GM19240 (cell line): Measurements from ENCODE around the gene MYO18B.

Experiments used
- DNase-seq: peaks from one replicate; pipeline ENCODE4 v3.0.0; 2011; ENCODE audit warnings: low spot score; ENCODE audit not compliant: insufficient read length

MYO18B gene

DNA sequence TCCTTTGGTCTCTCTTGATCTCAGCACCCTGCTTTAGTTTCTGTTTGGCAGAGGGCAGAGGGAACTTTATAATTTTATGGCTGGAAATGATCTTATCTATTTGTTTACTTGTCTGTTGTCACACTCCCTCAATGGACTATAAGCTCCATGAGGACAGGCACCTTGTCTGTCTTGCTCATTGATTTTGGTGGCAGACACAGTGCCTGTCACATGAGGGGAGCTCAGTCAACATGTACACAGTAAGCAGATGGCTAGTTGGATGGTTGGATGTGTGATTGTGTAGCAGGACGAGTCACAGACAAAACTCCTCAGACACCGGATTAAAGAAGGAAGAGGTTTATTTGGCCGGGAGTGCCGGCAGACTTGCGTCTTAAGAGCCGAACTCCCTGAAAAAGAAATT, 80.4 kb downstream of the MYO18B start:
- DNase-seq: no peak

- DNase-seq: no peak
These were observed 81.3 kb downstream of the MYO18B start for GRCh38 chr22:25823276-25823675.

- DNase-seq: no peak
These were observed 82.9 kb downstream of the MYO18B start for GRCh38 chr22:25824828-25825423.

DNA sequence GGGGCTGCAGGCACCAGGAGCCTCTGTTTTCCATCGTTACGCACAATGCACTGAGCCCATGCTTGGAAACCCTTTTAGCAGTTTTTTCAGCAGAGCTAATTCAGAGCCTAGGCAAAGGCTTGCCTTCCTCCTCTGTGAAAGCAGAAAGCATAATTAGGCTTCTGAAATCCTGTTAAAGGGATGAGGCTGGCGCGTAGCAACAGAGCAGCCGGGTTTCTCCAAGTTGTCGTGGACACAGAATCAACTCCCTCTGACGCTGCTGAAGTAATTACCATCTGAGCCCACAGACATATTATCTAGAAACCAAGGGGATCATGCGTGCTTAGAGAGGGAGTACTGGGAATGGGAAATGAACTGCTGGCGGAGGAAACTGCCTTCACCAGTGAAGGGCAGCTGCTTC, 85.4 kb downstream of the MYO18B start:
- no peak for DNase-seq

DNA sequence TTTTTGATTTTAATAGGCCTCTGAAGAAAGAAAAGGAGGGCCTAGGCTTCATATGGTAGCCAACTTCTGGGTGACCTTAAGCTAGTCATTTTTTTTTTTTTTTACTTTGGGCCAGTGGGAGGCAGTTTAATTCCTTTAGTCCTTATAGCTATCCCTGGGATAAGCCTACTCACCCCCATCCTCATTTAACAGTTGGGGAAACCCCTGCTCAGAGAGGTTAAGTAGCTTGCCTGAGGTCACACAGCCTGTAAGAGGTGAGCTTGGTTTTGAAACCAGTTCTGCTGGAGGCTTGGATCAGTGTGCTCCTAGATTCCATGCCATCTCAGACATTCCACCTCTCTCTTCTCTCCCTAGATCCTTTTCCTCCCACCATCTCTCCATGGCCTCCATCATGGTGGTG, 86.4 kb downstream of the MYO18B start:
- no peak for DNase-seq

DNA sequence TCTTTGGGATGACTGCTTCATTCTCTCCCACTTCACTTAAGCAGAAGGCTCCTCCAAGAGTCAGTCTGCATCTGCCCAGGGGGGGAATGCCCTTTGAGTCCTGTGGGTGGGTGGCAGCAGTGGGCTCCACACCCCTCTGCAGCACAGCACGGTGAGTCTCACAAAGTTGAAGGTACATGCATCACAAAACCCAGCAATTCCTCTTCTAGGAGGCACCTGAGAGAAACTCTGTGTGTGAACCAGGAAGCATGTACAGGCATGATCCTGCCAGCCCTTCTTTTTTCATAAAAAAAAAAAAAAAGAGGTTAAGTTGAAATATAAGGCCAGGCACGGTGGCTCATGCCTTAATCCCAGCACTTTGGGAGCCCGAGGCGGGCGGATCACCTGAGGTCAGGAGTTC, 87.2 kb downstream of the MYO18B start:
- no peak for DNase-seq

- no peak for DNase-seq
These were observed 88.1 kb downstream of the MYO18B start for GRCh38 chr22:25829808-25830777.

DNA sequence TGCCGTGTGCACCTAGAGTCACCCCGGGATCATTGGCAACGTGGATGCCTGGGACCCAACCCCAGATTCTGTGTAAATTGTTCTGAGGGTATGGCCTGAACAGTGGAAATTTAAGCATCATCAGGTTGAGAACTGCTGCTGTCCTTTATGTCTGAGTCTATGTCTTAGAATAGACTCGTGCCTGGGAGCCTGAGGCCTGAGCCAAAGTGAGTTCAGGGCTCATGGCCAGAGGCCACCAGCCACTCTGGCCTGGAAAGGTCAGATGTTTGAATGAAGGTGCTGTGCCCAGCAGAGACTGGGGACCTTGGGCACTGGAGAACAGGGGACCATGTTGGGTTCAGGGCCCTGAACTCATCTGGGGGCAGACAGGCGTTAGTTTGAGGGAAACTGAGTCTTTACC, 91.1 kb downstream of the MYO18B start:
- no peak for DNase-seq

- DNase-seq: no peak
These were observed 91.7 kb downstream of the MYO18B start for GRCh38 chr22:25833676-25834075.

DNA sequence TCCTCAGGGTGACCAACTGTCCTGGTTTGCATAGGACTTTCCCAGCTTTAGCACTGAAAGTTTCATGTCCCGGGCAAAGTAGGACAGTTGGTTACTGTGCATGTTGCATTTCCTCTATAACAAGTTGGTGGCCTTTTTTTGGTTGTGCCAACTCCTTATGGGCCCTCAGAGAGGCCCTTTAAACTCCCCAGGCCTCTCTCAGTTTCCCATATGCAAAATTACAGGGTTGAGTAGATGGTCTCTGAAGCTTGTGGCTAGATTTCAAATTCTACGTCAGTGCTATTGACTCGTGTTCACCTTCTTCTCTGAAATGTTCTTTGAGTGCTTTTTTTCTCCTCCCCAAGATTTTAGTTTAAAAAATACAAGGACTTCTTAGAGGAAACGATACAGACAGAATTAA, 92.5 kb downstream of the MYO18B start:
- no peak for DNase-seq

DNA sequence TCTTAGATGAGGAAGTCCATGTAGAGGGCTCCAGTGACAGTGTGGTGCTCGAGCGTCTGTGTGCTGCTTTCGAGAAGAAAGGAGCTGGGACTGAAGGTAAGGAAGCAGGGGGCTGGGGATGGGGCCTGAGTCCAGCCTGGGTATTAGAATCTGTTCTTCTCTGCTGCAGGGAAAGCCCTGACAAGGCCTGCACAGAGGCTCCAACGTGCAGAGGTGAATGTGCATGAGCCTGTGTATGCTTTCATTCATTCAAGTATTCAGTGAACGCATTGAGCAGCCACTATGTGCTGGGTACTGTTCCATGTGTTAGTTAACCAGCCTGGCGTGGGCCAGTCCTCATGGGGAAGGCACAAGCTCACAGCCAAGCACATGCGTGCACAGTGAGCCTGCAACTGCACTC, 93.4 kb downstream of the MYO18B start:
- DNase-seq: no peak

DNA sequence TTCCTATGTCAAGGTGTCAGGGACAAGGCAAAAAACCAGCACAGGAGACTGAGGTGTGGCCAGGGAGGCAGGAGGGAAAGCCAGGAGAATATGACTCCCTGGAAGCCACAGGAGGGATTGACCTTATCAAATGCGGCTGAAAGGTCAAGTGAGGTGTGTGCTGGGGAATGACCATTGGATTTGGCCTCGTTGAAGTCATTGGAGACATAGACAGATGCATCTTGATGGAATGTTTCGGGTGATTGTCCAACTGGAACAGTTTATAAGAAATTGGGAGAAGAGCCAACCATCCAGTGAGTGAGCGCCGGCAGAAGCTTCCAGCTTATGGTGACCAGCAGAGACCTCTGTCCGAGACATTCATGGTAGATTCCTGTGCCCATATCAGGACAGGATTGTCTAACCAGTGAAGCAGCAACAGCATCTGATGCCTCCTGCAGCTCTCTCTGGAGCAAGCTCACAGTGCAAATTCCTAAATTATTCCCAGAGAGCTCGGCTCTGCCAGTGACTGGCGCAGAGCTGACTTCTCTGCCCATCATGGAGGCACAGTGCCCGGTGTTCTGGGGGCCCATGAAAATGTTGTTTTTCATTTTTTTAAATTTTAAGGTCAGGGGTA, 95.4 kb downstream of the MYO18B start:
- DNase-seq: no peak

DNA sequence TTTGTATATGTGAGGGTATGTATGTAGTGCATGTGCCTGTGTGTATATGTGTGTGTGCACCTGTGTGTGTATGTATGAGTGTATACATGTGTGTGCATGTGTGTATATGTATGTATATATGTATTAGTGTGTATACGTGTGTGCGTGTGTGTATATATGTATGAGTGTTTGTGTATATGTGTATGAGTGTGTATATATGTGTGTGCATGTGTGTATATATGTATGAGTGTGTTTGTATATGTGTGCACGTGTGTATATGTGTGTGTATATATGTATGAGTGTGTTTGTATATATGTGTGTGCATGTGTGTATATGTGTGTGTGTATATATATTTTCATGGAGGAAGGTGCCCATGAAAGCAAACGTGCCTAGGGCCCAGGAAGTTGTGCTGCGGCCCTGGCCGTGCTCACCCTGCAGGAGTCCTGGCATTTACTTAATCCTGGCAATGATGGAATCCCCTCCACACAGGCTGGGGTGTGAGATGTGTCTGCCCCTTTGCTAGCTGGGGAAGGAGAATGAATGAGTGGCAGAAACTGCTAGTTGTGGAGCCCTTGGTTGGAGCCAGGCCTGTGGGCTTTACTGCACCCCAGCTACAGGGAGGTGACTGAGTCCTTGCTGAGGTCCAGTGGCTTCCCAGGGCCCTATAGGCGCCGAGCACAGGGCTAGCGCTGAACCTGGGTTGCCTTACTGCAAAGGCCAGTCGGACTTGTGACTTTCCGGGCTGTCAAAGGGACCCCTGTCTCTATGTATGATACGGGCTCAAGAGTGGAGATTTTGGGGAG, 97.2 kb downstream of the MYO18B start:
- no peak for DNase-seq

GRCh38 chr22:25839755-25840154, 97.8 kb downstream of the MYO18B start:
- no peak for DNase-seq

DNA sequence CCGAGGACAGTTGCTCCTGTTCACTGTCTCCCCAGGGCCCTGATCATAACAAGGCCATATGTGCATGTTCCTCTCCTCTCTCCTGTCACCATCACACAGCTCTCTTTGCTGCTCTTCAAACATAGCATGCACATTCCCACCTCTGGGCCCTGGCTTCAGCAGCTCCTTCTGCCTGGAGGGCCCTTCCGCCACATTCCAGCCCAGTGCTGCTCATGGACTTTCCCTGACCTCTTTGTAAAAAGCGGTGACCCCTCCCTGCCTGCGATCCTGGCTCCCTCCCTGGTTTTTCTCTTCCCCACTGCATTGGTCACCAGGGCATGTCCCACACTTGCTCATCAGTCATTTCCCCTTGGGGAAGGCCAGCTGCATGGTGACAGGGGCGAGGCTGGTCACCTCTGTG, 98.2 kb downstream of the MYO18B start:
- no peak for DNase-seq

GRCh38 chr22:25840891-25841290, 98.9 kb downstream of the MYO18B start:
- DNase-seq: no peak

DNA sequence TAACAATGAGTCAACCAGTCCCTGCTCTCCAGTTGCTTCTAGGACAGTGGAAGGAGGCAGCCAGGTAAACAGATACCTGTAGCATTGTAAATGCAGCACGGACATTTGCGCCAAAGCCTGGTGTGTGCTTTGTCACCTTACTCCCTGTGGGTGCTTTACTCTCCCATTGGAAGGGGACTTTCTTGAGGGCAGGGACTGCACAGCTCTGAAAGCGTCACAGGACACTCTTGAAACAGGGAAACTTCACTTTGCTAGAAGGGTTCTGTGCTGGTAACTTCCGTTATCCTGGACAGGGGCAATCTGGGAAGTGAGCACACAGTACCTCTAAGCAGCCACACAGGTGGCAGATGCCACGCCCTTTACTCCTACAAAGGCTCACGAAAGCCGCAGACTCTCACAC, 99.8 kb downstream of the MYO18B start:
- no peak for DNase-seq

- no peak for DNase-seq
These were observed 101.8 kb downstream of the MYO18B start for GRCh38 chr22:25843660-25844405.

DNA sequence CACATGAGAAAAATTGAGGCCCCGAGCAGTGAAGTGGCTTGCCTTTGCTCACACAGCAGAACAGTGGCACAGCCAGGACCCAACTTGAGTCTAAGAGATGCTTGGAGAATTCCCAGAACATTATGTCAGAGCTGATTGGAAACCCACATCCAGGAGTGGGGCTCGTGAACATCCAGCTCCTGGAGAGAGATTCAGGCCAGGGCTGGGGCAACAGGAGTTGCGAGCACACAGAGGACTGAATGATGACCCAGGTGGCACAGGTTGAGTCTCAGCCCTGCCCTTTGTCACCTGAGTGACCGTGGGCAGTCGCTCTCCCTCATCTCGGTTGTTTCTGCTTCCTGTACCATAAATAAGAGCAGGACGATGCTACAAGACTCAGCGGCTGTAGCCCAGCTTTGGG, 102.6 kb downstream of the MYO18B start:
- no peak for DNase-seq

GRCh38 chr22:25845985-25846745, 104.2 kb downstream of the MYO18B start:
- DNase-seq: no peak
